HG03575 (cell line): ENCODE measurements around the gene TRIM47.
"Not testable (repeated sequence)": the region's sequence is repeated elsewhere in the genome, so short reads cannot be mapped to it uniquely, and the experiment has no call there.

Experiments used
- ATAC-seq: cut with Tn5 transposase; IDR thresholded peaks from one replicate; pipeline ENCODE4 v1.9.1; 2021; ENCODE audit not compliant: unreplicated experiment, insufficient number of reproducible peaks, low FRiP score; ENCODE audit errors: extremely low read depth

Gene TRIM47

DNA sequence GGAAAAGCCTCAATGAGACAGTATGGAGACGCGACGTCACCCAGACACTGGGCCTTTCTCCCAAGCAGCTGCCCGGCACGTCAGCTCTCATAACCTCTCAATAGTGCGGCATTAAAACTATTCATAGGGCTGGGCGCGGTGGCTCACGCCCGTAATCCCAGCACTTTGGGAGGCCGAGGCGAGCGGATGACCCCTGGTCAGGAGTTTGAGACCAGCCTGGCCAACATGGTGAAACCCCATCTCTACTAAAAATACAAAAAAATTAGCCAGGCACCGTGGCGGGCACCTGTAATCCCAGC, 26.7 kb downstream of the TRIM47 start:
- ATAC-seq: not testable (repeated sequence)

DNA sequence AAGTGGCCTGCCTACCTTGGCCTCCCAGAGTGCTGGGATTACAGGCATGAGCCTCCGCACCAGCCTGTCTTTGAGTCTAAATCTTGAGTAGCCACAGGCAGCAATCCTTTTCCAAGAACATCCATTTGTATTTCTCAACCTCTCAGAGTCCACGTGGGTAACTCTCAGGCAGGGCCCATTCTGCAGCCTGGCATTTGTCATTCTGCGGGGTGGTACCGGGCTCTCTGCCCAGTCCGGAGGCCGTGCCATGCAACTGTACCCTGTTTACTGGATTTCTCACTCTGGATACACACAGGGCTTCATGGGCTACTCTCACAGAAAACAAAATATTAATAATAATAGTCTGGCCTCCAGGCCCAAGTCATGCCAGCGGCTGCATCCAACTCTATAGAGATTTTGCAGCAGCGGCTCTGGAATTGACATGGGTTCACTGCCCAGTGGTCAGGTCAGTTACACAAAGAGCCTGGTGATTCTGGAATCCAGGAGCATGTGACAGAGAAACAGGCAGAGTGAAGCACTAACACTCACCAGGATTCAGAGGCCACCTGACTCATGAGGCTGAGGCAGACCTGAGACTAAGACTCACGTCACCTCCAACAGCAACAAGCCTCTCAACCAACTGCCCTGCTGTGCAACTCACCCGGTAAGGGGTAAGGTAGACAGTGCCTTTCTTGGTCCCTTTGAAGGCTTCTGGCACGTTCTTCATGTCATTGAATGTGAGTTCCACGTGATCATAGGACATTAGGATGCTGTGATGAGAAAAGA, 27.3 kb downstream of the TRIM47 start:
- ATAC-seq: no peak

DNA sequence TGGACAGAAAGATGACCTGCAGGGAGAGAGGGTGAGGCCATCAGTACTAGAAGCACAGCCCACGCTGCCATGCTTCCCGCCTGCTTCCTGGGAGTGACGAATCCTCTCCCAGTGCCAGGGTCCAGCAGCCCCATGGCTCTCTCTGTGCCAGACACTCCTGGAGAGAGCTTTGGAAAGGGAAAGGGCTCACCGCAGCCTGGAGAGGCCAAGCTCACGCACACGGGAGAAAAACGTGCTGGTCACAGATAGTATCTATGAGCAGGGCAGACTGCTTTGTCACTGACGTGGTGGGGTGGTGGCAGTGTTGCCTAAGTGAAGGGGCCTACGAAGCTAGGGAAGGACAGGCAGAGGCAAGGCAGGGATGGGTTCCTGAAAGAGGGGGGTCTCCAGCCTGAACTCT, 28.7 kb downstream of the TRIM47 start:
- ATAC-seq: no peak

DNA sequence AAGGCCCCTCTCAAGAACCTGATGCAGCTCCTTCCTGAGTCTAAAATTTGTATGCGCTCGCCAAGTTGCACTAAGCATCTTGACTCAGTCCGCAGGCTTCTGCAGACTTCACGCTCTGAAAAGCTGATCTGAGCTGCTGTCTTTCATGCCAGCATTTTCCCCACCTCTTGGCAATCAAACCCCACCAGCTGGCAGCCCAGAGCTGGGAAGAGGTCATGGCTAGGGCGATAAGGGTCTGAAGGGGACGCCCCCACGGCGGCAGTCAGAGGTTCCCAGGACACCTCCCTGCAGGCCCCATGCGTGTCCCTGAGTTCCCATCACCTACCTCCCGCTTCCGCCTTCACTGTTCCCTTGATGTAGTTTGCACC, 29.1 kb downstream of the TRIM47 start:
- no peak for ATAC-seq

DNA sequence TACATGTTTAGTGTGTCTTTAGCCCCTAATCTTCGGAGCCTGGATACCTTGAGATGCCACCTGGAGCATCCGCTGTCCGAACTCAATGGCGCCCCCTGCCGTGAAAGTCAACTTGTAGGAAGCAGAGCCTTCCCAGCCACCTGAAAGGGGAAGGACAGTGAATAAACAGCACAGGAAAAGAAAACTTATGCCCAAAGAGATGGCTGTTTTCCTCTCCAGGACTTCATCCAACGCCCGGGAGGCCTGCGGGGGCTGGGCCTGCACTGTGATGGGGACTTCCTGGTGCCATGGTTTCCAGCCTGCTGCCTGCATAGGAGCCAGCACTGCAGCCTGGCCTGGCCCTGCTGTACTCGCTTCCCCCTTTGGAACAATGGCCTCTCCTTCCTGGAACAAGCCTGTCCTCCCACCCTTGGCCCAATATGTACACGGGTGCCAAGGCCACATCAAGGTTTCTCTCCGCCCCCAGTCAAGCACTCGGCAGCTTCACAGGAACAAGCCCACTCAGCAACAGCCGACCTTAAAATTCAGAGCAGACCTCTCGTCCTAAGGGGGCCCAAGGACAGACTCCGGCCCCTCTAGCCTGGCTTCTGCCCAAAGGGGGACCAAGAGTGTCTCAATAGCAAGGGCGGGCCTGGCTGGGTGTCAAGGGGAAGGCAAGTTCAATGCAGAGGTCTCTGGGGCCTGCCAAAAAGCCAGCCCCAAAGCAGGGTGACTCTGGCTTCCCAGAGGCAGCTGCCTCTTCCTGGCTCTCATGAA, 29.7 kb downstream of the TRIM47 start:
- ATAC-seq: no peak

DNA sequence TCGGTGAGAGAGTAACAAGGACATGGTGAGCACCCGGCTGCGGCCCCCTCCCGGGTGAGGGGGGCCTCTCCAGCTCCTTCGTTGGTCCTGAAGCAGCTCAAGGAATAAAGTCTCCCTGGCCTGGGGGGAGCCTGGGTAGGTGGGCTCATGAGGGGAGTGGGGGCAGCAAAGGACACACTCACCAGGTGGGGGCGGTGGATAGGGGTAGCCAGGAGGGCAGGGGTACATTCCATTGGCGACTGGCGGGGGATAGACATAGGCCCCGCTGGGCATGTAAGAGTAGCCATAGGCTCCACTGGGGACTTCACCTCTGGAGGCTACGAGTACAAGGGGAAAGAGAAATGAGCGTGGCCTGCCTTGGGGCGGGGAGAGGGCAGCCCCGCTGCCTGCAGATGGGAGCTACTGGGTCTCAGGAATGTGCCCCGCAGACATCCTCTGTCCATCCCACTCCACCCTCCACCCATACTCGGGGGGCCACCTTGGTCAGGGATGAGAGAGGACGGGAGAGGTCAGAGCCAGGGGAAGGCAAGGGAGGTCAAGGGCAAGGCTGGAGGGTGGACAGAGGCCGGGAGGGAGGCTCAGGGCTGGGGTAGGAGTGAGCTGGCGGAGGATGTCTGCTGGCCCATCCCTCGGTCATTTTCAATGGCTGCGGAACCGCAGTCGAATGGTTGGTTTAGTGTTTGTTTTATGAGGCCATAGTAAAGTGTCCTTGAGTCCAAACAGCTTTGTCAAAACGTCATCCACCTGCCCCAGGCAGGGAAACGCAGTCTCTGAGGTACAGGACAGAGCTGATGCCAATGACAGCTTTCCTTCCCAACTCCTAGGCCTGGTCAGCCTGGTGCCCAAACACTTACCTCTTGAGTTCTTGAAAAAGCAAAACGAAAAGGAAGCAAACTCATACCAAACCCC, 30.5 kb downstream of the TRIM47 start:
- ATAC-seq: no peak

DNA sequence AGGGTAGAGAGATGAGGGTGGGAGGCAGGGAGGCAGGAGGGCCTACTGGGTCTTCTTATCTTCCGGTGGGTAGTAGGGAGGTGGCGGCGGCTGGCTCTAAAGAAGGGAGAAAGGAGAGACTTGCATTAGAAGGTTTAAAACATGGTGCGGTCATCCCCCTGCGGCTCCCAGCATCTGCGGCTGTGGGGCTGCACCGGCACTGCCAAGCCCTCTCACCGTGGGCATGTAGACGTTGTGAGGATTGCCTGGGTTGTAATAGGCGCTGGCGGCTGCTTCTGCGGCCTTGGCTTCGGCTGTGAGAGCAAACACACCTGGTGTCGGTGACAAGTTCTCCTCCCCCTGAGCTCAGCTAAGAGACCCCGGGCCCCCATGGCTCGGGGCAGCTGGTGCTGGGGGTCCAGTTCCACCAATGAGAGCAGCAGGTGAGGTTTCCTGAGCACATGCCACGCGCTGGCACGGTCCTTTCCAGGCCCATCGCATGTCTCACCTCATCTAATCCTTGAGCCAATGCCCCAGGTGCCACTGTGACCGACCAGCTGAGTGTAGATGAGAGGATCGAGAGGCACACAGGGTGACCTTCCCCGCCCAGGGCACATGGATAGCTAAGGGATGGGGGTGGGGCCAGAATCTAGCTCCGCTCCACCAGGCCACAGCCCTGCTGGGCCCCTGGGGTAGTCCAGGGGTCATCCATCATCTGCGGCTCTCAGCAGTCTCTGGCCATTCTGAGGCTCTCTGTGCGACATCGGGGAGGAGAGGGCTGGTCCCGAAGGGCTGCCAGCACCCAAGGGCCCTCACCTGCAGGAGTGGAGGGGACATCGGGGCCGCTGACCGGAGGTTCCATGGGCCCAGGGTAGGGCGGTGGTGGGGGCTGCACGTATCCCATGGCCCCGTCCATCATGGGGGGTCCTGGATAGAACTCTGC, 31.4 kb downstream of the TRIM47 start:
- ATAC-seq: no peak

DNA sequence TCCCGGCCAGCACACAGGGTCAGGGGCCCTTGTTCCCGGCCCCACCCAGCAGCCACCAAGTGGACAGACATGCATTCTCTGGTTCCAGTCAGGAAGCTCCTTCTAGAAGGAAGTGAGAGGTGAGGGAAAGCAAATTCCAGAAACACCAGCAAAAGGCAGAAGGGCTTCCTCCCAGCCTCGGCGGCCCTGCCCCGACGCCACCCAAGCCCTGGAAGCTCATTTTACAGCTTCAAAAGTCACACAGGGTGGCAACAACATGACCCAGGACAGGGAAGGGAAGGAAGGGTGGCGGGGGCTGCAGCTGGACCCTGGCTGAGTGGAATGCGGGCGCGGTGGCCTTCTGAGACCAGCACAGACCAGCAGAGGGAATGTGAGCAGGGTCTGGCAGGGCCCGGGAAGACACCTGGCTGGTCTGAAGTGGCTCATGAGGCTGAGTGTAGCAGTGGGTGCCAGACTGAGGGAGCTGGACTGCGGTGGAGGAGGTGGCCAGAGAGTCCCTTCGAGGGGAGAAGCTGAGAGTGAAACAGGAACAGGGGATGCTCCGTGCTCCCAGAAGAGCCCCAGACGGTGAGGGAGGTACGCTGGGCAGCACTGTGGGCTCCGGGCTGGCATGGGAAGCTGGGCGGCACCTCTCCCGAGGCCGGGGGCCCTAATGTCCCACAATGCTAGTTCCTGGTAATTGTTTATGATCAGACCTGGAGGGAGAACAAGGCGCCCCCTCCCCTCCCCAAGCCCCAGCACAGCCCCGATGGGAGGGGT, 32.3 kb downstream of the TRIM47 start:
- ATAC-seq: no peak

DNA sequence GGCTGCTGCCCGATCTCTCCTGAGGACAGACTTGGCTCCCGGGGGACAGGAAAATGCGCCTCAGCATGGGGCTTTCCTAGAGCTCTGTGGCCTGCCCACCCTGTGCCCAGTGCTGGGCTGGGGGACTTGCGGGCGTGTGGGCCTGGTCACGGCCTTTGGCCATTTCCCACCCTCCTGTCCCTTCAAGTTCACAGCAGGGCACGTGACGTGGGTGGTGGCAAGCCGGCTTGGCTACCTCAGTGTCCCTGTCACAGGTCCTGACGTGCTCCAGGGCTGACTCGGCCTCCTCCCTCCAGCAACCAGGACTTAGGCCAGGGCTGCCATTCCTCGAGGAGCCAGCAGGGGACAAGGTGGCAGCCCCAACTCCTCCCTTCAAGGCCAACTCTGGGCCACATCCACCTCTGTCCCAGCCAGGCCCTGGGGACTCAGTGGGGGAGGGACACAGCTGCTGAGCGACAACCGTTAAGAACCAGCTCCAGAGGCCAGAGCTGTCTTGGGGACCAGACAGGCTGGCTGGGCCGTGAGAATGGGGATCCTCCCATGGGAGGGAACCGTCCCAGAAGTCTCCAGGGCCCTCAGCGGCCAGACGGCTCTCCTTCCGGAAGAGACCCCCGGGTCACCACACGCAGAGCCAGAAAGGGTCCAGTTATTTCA, 33.2 kb downstream of the TRIM47 start:
- no peak for ATAC-seq

DNA sequence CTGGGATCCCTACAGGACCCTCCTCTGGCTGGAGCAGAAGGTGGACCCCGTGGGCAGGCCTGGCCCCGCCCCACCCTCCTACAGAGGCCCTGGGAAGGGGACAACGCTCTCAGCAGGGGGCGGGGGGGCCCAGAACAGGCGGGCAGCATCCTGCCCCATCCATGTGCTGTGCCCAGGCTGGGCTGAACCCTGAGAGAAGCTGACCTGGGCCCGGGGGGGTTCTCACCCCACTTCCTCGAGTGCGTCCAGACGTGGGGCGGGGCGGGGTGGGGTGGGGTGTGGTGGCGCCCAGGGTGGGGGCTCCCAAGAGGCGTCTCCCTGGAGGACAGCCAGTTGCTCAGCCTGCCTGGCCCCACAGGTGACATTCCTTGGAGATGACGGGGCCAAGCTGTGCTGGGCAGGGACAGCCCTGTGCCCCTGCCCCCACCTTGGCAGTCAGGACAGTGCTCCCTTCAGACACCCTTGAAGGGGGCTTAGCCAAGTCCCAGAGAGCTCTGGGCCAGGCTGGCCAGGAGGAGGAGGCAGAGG, 33.8 kb downstream of the TRIM47 start:
- no peak for ATAC-seq

DNA sequence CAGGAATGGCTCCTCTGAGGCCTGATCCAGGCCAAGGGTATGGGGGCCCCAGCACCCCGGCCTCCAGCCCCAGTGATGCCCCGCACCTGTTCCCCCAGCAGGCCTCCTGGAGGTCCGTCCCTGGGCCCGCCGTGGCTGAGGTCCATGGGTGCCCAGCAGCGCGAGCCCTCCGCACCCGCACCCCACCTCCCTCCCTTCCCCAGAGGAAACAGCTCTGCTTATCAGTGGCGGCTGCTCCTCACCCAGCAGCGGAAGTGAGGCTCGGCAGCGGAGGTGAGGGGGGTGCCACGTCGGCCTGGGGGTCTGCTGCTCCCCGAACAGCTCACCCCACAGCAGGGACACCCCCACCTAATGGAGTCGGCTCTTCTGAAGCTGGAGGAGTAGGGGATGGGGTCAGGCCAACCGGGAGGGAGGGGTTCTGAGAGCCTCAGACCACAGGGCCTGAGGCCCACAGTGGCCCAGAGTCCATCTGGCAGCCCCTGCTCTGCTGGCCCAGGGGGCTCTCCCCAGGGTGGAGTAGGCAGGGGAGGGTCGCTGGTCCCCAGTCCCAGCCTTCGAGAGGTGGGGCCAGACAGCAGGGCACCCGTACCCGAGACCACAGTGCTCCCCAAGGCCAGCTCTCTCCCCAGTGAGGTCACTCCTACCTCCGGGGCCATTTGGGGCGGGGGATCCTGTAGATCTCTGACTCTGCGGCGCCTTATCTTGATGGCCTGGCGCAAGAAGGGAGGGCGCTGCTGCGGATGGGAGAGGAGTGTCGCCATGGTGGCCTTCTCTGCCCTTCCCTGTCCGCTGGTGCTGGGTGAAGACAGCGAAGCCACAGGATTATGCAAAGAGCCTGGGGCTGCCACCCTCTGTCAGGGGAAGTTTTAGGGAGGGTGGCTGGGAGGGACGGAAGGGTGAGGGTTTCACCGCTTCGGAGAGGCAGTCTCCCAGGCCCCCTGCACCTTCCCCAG, 34.5 kb downstream of the TRIM47 start, which contains the start of gene UNC13D:
Gene UNC13D, minus strand, starts transcription at position 828 of the 953 bp plus-strand sequence. Its CDS starts 67 bp downstream, at position 761.
- ATAC-seq: no peak

DNA sequence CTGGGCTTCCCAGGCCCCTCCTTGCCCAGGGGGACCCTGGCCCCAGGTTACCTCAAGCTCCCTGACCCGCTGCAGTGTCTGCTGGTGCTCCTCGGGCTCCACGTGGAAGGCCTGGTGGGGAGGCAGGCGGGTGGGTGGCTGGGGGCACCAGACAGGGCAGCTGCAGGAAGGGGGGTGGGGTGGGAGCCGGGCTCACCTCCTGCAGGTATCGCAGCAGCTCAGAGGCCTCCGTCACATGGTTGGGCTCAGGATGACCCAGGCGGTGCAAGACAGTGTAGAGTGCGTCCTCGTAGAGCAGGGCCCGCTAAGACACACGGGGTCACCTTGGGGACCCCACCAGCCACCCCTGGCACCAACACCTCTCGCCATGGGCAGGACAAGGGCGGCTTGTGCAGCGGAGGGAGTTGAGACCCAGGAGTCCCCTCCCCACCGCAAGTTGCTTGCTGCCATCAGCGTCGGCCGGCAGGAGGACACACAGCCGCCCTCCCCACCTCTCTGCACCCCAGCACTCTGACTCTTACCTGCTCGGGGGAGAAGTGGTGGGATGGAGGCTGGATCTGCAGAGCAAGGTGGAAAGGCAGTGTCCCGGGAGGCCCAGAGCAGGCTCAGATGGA, 35.3 kb downstream of the TRIM47 start:
- ATAC-seq: no peak

DNA sequence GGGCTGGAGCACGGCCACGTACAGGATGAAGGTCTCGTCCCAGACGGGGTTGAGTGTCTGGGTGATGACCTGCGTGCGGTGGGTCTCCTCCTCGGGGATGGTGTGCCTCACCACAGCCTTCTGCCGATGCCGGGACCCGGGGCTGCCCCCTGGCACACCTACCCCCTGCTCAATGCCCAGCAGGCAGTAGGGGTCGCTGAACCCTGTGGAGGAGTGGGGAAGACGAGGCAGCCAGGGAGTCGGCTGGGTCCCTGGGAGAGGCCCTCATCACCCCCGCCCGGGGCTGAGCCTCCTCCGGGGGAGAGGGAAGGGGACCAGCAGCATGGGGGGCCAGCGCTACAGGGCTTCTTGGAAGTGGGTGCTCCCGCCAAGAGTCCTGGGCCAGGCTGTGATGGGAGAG, 36.0 kb downstream of the TRIM47 start:
- ATAC-seq: no peak

DNA sequence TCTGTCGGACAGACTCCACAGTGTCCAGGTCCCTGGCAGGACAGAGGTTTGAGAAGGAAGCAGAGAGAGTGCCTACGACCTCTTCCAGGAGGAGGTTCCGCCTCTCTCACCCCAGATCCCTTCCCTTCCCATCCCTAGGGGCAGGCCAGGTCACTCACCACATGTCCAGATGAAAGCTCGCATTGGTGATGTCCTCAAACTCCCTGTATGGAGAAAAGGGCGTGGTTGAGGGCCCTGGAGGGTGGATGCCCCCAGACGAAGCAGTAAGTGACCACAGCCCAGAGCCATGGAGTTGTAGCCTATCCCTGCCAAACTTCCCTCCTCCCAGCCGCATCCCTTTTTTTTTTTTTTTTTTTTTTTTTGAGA, 37.6 kb downstream of the TRIM47 start:
- ATAC-seq: no peak

DNA sequence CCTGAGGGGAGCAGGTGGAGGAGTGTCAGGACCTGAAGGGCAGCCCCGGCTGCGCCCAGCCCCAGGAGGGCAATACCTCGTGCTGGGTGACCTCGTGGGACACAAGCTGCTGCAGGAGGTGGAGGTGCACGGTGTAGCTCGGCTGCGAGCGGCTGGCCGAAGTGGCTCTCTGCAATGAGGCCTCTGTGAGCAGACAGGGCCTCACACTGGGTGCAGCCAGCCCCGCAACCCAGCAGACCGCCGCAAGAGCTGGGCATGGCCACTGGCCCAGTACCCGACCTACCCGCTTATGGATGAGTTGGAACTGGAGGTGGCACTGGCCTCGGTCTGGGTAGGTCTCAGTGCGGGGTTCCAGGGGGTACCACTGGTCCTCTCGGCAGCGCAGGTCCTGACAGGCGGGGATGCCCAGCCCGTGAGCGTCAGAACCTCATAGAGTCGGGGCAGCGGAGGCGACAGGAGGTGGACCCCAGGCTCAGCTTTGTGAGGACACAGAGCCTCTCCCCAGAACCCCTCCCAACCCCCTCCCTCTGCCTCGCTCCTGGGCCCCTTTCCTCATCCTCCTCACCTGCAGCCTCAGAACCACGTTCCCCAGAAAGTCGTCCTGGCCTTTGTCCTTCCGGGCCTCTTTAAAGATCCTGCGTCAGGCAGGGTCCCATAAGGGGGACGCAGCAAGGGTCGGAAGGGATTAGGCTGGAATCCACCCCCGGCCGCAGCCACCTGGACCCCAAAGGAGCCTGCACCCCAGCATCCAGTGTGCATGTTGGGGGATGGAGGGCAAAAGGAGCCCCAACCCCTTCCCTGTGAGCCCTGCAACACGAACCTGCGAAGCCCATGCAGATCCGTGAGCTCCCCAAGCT, 38.2 kb downstream of the TRIM47 start:
- ATAC-seq: no peak
